Osteoblast (primary cell): ENCODE data around the gene NEBL. TPM values are rescaled to one million over a fixed set of nuclear protein-coding genes. Genes with fewer than 3 reads are reported as not detected.

Source experiments
- DNase-seq: peaks from one replicate; pipeline ENCODE4 v3.0.0; 2011; ENCODE audit warnings: low spot score, mixed read lengths; ENCODE audit not compliant: insufficient read length; ENCODE audit errors: missing footprints
- H2AFZ ChIP-seq: 2 replicates; pipeline ENCODE4 v1.6.0; 2011; ENCODE audit warnings: mild to moderate bottlenecking, low read length
- H3K27ac ChIP-seq: 2 replicates; pipeline ENCODE4 v1.5.1; 2011; ENCODE audit warnings: mild to moderate bottlenecking, low read depth, low read length, moderate library complexity
- H3K27me3 ChIP-seq: 2 replicates; pipeline ENCODE4 v1.6.0; 2012; ENCODE audit warnings: mild to moderate bottlenecking, control low read depth, inconsistent platforms, low read length, moderate library complexity; ENCODE audit not compliant: insufficient read depth
- H3K36me3 ChIP-seq: 2 replicates; pipeline ENCODE4 v1.5.1; 2011; ENCODE audit warnings: mild to moderate bottlenecking, low read length, control low read depth, moderate library complexity; ENCODE audit not compliant: insufficient read depth
- H3K4me1 ChIP-seq: 2 replicates; pipeline ENCODE4 v1.5.1; 2011; ENCODE audit warnings: mild to moderate bottlenecking, low read length, control low read depth, moderate library complexity; ENCODE audit not compliant: insufficient read depth
- H3K4me2 ChIP-seq: 2 replicates; pipeline ENCODE4 v1.6.0; 2011; ENCODE audit warnings: mild to moderate bottlenecking, low read length; ENCODE audit not compliant: insufficient read depth
- H3K4me3 ChIP-seq: fragments of 200-600 bp; sonication (generic); 3 replicates; pipeline ENCODE4 v1.5.1; 2012; ENCODE audit warnings: mild to moderate bottlenecking, low read length, inconsistent platforms; ENCODE audit not compliant: insufficient read depth
- H3K79me2 ChIP-seq: 2 replicates; pipeline ENCODE4 v1.6.0; 2012; ENCODE audit warnings: mild to moderate bottlenecking, low read length, control low read depth, inconsistent platforms; ENCODE audit not compliant: insufficient read depth
- H3K9me3 ChIP-seq: 2 replicates; pipeline ENCODE4 v1.5.1; 2011; ENCODE audit warnings: low read depth, low read length, control low read depth
- H4K20me1 ChIP-seq: 2 replicates; pipeline ENCODE4 v1.6.0; 2012; ENCODE audit warnings: mild to moderate bottlenecking, low read length, control low read depth; ENCODE audit not compliant: insufficient read depth
- CTCF ChIP-seq: IDR thresholded peaks from 2 replicates; pipeline ENCODE4 v1.5.1; 2011; ENCODE audit warnings: mild to moderate bottlenecking, low read depth, low read length, moderate library complexity; ENCODE audit errors: extremely low read depth
- total RNA-seq: library from RNA; depleted of rRNA; stranded (reverse); fragments of >200 nt; gene quantifications from 2 replicates; pipeline ENCODE4 v1.2.3, GENCODE V29; 2012

Gene NEBL
- total RNA-seq, 1 donor = under 0.01 TPM

- Histone ChIP-seq H3K4me3 (no peak overlapping the region), H3K27ac (no peak overlapping the region), H3K9me3 (no peaks in the 10 kb centered on the region), H3K4me1 (no peaks in the 10 kb centered on the region), H3K27me3 (no peaks in the 10 kb centered on the region), H3K79me2 (no peaks in the 10 kb centered on the region), H2AFZ (no peak overlapping the region), H3K36me3 (no peaks in the 10 kb centered on the region), H3K4me2 (no peak overlapping the region), H4K20me1 (no peaks in the 10 kb centered on the region)
- no peak for TF ChIP-seq CTCF
- DNase-seq = no peak
These were observed 18.8 kb downstream of the NEBL start for GRCh38 chr10:20877986-20878983.

- no peak for TF ChIP-seq CTCF
- Histone ChIP-seq H3K27ac (no peak overlapping the region), H3K4me3 (no peak overlapping the region), H3K27me3 (no peaks in the 10 kb centered on the region), H3K79me2 (no peaks in the 10 kb centered on the region), H3K4me2 (no peak overlapping the region), H3K36me3 (no peaks in the 10 kb centered on the region), H4K20me1 (no peaks in the 10 kb centered on the region), H3K4me1 (no peaks in the 10 kb centered on the region), H3K9me3 (no peaks in the 10 kb centered on the region), H2AFZ (no peak overlapping the region)
- DNase-seq = no peak
These were observed 19.6 kb downstream of the NEBL start for GRCh38 chr10:20877554-20877953.

- no peaks in the 10 kb centered on the region for H3K9me3 ChIP-seq
- H3K36me3 ChIP-seq = no peaks in the 10 kb centered on the region
- H3K27me3 ChIP-seq = no peaks in the 10 kb centered on the region
- H3K4me3 ChIP-seq = no peak overlapping the region
- no peak for DNase-seq
- no peak overlapping the region for H3K27ac ChIP-seq
- no peaks in the 10 kb centered on the region for H3K4me1 ChIP-seq
- H3K79me2 ChIP-seq = no peaks in the 10 kb centered on the region
- no peak overlapping the region for H3K4me2 ChIP-seq
- no peaks in the 10 kb centered on the region for H4K20me1 ChIP-seq
- no peak for TF ChIP-seq CTCF
- H2AFZ ChIP-seq = no peak overlapping the region
These were observed 22.9 kb downstream of the NEBL start for GRCh38 chr10:20874261-20874660.

GRCh38 chr10:20871970-20872369 is 25.1 kb downstream of the NEBL start:
- Histone ChIP-seq H3K79me2 (no peaks in the 10 kb centered on the region), H4K20me1 (no peaks in the 10 kb centered on the region), H3K27me3 (no peaks in the 10 kb centered on the region), H3K9me3 (no peaks in the 10 kb centered on the region), H2AFZ (no peak overlapping the region), H3K36me3 (no peaks in the 10 kb centered on the region), H3K4me2 (no peak overlapping the region), H3K27ac (no peak overlapping the region), H3K4me3 (no peak overlapping the region), H3K4me1 (no peaks in the 10 kb centered on the region)
- no peak for DNase-seq
- no peak for TF ChIP-seq CTCF
